Sigmoid colon (tissue), 4 donors: ENCODE measurements around the gene PPM1M.

ENCODE experiments used
- EP300 ChIP-seq, 4 donors: sonication (generic); formaldehyde crosslinking; IDR thresholded peaks; one replicate each; pipeline ENCODE4 v1.6.1; 2017; ENCODE audit warnings: antibody characterized with exemption in 4 of 4
- POLR2A ChIP-seq, 2 donors: fragments of 450-650 bp; IDR thresholded peaks; one replicate each; pipeline ENCODE4 v1.6.1; 2016; ENCODE audit warnings: antibody characterized with exemption in 2 of 2, mild to moderate bottlenecking in 2 of 2, moderate library complexity in 2 of 2
- POLR2AphosphoS5 ChIP-seq, 4 donors: sonication (generic); formaldehyde crosslinking; IDR thresholded peaks; one replicate each; pipeline ENCODE4 v1.6.1; 2017; ENCODE audit warnings: antibody characterized with exemption in 4 of 4
- TF ChIP-seq, protein P1 (sequence below), 4 experiments: fragments of 450-650 bp in 3 of 4; fragments of 200-600 bp in 1 of 4; IDR thresholded peaks; one replicate each; pipeline ENCODE4 v1.5.1; 2016 to 2019; ENCODE audit warnings: antibody characterized with exemption in 4 of 4, mild to moderate bottlenecking in 3 of 4, moderate library complexity in 2 of 4

DNA sequence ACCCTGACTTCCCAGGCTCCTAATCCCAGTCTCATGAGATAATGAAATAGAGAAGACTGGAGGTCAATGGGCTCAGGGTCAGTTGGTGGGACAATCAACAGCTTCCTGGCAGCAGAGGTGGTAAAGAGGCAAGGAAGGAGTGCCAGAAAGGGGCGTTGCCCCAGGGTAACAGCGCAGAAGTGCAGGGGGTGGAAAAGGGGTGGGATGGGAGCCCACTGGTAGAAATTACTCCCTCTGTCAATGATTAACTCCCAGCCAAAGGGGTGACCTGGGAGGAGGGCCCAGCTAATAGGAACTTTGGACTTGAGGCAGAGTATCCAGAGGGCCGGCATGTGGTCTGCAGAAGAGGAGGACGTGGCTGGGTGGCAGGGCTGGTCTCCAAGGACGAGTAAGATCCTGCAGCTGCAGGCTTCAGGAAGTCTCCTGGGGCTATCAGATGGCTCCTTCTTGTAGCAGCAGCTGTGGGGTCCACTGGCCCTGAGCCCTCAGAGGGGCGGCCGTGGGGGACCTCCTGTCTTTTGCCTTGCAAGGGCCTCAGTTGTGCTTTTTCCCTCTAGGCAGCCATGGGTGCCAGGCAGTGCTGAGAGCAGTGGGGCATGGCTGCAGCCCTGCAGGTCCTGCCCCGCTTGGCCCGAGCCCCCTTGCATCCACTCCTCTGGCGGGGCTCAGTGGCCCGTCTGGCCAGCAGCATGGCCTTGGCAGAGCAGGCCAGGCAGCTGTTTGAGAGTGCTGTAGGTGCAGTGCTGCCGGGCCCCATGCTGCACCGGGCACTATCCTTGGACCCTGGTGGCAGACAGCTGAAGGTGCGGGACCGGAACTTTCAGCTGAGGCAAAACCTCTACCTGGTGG is 44.4 kb downstream of the PPM1M start:
- TF ChIP-seq POLR2A (IDR thresholded peaks at IDR 0.05) (no peak), EP300 (IDR thresholded peaks at IDR 0.05) (no peak), POLR2AphosphoS5 (IDR thresholded peaks at IDR 0.05) (no peak)
- TF ChIP-seq, protein P1, sequence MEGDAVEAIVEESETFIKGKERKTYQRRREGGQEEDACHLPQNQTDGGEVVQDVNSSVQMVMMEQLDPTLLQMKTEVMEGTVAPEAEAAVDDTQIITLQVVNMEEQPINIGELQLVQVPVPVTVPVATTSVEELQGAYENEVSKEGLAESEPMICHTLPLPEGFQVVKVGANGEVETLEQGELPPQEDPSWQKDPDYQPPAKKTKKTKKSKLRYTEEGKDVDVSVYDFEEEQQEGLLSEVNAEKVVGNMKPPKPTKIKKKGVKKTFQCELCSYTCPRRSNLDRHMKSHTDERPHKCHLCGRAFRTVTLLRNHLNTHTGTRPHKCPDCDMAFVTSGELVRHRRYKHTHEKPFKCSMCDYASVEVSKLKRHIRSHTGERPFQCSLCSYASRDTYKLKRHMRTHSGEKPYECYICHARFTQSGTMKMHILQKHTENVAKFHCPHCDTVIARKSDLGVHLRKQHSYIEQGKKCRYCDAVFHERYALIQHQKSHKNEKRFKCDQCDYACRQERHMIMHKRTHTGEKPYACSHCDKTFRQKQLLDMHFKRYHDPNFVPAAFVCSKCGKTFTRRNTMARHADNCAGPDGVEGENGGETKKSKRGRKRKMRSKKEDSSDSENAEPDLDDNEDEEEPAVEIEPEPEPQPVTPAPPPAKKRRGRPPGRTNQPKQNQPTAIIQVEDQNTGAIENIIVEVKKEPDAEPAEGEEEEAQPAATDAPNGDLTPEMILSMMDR (IDR thresholded peaks at IDR 0.05) = peak in 1 of 4 experiments; percentile 5
